CD4-positive, alpha-beta T cell treated with Interleukin-21 for 1 hour (primary cell): ENCODE results near the gene SAMD4B.
A peak's percentile ranks its signal among the peaks of the same experiment; 100 is the strongest.

Source experiments
- DNase-seq: peaks from one replicate; pipeline ENCODE4 v3.0.0-alpha.2; 2020

Gene SAMD4B

DNA sequence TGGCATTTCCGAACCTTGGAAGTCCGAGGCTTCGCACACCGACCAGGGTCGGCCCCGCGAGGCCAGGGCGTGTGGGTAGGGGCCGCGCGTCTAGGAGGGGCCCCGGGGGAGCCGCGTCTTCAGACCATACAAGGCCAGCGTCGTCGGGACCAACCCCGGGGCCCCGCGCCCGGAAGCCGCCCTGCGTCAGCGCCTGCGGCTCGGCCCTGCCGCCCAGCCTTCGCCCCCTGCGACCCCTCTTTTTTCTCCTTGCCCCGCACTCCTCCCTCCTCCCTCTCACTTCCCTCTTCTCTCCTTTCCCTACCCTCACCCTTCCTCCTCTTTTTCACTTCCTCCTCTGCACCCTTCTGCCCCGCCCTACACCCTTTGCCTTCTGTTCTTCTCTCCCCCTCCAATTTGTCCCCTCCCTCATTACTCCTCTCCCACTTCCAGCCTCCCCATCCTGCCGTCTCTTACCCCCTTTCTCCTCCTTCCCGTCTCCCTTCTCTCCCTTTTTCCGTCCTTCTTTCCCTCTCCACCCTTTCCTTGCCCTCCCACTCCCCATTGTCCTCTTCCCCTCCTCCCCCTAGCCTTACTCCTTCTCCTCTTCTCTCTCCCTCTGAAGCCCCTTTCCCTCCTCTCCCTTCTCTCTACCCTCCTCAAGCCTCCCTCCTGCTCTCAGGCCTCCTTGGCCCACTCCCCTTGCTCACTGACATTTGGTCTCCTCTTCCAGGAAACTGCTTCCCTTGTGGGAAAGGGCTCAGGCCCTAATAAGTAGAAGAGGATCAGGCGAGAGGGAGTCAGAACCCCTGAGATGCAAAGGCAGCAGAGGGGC, 68.0 kb downstream of the SAMD4B start:
- DNase-seq: peak; percentile 74

DNA sequence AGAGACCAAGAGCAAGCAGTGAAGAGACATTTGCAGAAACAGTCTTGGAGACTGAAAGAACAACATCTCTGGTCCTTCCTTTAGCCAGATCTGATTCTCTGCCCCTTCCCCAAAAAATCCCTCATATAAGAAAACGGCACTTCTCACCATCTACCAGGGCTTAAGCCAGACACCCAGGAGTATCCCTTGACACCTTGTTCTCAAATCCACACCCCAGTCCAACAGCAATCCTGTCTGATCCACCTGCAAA, 68.5 kb downstream of the SAMD4B start:
- DNase-seq: no peak

DNA sequence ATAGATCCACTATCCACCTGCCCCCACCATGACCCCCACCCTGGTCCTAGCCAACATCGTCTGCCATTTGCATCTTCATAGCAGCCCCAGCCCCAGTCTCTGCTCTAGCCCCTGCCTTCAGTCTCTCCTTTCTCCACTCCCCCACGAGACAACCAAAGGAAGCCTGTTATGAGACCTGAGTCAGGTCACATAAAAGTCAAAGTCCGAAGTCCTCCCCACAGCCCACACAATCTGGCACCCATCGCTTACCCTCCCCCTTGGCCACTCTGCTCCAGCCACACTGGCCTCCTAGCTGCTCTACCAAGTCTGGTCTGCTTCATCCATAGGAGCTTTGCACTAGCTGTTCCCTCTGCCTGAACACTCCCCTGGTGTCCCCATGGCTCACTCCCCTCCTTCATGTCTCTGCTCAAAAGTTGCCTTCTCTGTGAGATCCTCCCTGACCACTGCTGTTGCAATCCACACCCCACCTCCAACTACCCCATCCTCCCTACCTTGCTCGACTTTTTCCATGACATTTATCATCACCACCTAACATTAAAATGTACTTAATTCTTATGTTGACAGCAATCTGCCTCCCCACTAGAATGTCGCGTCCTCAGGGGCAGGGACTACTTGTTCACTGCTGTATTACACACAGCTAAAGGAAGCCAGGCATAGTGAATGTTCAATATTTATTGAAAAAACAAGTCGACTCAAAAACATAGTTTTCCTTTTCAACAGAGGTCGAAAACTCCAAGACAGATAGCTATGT, 69.0 kb downstream of the SAMD4B start:
- peak; percentile 82 for DNase-seq

DNA sequence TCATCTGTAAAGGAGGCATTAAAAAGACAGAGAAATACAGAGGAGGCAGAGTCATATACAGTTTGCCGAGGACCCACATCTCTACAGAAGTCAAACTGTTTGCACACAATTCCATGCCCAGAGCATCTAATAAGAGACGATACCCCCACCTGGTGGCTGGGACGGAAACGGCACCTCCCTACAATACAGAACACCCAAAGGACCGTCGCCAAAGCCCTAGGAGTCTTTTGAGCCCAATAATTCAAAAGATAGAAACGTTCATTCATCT, 69.5 kb downstream of the SAMD4B start:
- peak; percentile 94 for DNase-seq

DNA sequence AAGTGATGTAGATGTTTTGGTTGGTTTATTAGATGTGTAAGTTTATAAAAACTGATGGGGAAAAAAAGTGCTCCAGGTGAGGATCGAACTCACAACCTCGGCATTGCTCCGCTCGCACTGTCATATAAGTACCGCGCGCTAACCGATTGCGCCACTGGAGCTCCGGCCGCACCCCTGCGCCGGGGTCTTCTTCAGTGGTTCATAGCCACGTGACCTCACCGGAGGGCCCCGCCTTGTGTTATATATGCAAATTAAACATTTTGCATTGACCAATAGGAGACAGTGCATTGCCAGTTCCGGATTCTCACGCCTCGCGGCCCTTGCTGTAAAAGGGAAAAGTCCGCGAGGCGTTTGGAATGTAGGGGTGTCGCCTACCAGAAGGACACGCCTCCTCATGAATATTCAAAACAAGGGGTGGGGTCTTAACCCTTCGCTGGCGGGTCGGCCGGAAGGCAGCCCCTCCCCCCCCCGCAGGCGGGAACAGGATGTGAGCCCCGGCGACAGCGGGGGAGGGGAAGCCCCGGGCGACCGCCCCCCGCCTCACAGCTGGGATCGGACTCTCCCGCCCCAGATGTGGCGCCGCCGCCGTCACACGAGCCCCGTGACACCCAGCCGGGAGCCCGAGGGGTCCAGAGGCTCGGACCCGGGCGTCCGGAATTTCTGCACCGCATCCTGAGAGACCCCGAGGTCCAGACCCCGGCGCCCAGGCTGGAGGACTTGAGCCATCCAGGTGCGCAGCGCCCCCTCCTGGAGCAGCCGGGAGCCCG, 70.1 kb downstream of the SAMD4B start, which contains the start of gene PLEKHG2:
TSS of gene PLEKHG2 (plus strand) at position 570 of the 767 bp plus-strand sequence. CDS start 1,418 bp downstream, outside the sequence.
- peak; percentile 99 for DNase-seq

DNA sequence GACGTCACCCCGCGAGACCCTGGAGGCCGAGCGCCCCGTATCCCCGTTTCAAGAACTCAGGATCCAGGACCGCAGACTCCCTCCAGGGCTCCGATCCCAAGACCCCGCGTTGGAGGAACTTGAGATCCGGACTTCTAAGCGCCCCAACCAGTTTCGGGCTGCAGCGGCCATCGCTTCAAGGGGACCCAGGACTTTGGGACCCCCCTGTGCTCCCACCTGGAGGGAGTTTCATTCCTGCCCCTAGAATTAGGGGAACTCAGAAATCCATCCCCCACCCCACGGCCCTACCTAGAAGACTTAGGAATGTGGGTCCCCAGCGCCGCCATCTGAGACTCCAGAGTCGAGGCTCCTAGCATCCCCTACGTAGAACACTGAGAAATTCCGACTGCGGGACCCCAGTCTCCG, 70.6 kb downstream of the SAMD4B start:
- DNase-seq: no peak

DNA sequence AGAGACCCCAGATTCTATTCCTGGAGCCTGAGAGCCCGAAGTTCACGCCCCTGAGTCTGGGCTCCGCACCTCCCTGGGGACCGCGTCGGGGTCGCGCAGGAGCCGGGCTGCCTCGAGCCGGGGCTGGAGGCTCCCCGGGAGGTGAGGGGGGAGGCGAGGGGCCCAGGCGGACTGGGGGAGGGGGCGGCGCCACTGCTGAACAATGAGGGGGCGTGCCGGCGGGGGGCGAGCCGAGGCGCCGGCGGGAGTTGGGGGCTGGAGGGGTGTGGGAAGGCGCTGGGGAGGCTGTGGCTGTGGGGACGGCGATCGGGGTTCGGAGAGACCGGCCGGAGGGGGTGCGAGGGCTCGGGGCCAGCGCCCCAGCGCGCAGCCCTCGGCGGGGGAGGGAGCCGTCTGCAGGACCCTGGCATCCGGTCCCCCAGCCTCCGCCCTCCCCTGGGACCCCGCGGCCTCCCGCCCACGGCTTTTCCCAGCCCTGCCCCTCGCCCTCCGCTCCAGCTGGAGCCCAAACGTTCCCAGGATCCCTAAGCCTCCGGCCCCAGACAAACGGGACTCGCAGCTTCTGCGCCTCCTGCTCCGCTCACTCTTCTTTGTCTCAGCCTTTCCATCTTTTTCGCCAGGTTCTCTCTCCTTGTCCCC, 71.2 kb downstream of the SAMD4B start:
- DNase-seq: peak; percentile 56

DNA sequence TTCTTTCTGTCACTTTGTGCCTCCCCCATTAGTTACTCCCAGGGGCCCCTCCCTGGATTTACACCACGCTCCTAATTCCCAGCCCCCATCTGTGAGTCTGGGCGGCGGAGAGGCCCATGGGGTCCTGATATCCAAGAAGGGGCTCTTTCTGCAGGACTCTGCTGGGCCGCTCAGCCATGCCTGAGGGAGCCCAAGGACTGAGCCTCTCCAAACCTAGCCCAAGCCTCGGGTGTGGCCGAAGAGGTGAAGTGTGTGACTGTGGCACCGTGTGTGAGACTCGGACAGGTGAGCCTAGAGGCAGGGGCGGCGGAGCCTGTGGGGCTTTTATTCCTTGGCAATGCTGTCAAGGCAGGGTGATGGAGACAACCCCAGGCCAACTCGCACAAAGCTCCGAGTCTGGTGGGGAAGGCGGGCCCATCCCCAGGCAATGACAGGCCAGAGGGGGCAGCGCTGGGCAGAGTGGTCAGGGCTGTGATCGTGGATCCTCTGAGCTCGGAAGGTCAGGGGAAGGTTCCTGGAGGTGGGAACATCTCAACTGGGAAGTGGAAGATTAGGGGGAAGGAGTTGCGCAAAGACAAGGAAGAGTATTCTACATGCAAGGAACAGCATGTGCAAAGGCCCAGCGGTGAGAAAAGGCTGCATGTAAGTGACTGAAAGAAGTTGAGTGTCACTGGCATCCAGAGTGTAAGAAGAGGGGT, 71.8 kb downstream of the SAMD4B start:
- DNase-seq: peak; percentile 43

DNA sequence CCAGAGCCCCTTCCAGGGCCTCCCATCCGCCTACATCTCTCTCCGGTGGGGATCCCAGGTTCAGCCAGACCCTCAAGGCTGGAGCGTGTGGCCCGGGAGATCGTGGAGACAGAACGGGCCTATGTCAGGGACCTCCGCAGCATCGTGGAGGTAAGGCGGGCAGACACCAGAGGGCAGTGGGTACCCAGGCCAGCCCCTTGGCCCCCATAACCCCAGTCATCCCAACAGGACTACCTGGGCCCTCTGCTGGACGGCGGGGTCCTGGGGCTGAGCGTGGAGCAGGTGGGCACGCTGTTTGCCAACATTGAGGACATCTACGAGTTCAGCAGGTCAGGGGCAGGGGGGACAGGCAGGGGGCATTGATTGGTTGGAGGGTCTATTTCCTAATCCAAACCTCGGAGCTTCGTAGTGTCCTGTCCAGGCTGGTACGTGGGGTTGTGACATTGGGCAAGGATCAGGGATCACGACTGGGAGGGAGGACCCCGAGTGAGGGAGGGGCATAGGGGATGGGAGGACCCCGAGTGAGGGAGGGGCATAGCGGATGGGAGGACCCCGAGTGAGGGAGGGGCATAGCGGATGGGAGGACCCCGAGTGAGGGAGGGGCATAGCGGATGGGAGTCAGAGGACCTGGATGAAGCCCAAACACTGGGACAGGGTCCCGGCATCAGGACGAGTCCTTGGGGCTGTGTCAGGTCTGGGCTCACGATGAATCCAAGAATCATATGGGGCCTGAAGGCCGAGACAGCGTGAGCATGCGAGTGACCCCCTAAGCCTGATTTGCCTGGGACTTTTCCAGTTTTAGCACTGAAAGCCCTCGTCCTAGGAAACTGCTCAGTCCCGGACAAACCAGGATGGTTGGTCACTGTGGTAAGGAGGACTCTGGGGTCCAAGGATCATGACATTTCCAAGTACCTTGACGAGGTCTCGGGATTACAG, 73.2 kb downstream of the SAMD4B start:
- no peak for DNase-seq

DNA sequence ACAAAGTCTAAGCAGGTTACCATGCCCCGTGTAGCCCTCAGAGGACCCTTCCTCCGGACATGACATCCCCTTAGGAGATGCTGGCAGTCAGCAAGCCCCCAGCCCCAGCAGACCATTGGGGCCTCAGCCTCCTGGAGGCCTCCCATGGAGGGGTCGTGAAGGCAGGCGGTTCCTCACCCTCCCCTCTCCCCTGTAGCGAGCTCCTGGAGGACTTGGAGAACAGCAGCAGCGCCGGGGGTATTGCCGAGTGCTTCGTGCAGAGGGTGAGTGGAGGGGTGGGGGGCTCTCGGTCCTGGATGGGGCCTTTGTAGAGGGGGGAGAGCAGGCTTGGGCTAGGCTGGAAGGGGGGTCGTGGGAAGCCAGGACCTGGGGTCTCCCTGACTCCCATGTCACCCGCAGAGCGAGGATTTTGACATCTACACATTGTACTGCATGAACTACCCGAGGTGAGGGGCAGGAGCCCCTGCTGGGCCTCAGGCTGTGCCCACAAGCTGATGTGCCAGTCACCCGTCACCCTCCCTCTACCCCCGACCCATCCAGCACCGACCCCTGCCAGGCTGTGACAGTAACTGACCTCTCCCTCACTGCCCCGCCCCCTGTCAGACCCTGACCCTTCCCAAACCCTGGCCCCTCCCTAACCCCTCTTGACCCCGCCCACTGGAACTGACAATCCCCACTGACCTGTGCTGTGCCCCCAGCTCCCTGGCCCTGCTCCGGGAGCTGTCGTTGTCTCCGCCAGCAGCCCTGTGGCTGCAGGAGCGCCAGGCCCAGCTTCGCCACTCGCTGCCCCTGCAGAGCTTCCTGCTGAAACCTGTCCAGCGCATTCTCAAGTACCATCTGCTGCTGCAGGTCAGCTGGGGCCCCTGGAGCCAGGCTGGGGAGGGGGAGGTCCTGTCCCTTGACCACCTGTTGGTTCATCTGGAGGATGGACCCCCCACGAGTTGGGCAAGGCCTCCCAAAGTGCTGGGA, 74.2 kb downstream of the SAMD4B start:
- no peak for DNase-seq

DNA sequence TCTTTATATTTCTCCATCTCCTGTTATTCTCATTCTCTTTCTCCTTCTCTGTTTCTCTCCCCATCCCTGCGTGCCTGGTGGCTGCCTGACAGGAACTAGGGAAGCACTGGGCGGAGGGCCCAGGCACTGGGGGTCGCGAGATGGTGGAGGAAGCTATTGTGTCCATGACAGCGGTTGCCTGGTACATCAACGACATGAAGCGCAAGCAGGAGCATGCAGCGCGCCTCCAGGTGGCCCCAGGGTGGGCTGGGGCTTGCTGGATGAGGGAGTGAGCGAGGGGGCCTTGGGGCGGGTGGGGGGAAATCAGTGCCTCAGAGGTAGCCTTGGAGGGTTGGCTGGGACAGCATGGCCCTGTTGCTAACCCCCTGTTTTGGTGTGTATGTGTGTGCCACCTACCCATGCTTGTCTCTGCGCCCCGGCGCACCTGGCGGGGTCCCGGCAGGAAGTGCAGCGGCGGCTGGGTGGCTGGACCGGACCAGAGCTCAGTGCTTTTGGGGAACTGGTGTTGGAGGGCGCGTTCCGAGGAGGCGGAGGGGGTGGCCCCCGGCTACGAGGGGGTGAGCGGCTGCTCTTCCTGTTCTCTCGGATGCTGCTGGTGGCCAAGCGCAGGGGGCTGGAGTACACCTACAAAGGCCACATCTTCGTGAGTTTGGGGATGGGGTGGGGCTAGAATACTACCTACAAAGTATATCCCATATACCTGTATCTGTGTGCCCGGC, 75.4 kb downstream of the SAMD4B start:
- no peak for DNase-seq

DNA sequence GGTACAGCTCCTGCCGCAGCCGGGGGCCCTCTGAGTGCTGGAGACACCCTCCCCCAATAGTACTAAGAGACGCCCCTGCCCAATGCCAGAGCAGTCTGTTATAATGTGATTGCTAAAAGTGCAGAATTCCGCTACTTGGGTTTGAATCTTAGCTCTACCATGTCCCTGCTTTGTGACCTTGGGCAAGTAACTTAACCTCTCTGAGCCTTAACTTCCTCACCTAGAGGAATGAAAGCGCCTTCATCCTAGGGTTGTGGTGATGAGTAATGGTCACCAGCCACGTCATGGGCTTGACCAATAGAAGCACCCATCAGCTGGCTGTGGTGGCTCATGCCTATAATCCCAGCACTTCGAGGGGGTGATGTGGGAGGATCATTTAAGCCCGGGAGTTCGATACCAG, 76.8 kb downstream of the SAMD4B start:
- DNase-seq: no peak

DNA sequence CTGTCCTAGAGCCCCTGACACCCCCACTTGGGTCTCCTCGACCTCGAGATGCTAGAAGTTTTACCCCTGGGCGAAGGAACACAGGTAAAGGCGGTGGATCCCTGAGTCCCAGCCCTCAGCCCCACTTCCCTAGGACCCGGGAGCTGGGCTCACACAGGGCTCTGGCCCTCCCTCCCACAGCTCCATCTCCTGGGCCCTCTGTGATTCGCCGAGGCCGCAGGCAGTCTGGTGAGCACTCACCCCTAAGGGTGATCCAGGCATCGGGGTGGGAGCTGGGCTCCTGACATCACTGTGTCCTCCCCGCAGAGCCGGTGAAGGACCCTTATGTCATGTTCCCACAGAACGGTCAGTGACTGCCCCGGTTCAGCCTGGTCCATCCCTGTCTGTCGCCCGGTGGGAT, 78.5 kb downstream of the SAMD4B start:
- DNase-seq: no peak

DNA sequence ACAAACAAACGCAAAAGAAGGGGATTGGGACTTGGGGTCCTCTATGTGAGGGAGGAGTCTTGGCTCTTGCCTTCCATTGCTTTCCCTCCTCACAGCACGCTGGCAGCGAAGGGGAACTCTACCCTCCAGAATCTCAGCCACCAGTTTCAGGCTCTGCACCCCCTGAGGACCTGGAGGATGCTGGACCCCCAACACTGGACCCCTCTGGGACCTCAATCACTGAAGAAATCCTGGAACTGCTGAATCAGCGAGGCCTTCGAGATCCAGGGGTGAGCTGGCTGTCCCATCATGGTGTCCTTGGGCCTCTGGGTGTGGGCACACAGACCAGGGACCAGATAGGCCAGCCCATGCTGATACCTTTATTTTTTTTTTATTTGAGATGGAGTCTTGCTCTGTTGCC, 79.8 kb downstream of the SAMD4B start:
- DNase-seq: no peak

DNA sequence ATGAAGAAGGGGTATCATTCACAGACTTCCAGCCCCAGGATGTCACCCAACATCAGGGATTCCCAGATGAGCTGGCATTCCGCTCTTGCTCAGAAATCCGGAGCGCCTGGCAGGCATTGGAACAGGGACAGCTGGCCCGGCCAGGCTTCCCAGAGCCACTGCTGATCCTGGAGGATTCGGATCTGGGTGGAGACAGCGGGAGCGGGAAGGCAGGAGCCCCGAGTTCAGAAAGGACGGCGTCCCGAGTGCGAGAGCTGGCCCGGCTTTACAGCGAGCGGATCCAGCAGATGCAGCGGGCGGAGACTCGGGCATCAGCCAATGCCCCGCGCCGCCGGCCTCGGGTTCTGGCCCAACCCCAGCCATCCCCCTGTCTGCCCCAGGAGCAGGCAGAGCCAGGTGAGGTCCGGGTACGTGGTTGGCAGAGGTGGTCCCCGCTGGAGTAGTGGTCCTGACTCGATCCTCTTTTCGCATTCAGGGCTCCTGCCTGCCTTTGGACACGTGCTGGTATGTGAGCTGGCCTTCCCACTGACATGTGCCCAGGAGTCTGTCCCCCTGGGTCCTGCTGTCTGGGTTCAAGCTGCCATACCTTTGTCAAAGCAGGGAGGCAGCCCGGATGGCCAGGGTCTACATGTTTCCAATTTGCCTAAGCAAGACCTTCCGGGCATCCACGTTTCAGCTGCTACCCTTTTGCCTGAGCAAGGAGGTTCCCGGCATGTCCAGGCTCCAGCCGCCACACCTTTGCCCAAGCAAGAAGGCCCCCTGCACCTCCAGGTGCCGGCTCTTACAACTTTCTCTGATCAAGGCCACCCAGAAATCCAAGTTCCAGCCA, 81.3 kb downstream of the SAMD4B start:
- DNase-seq: no peak

DNA sequence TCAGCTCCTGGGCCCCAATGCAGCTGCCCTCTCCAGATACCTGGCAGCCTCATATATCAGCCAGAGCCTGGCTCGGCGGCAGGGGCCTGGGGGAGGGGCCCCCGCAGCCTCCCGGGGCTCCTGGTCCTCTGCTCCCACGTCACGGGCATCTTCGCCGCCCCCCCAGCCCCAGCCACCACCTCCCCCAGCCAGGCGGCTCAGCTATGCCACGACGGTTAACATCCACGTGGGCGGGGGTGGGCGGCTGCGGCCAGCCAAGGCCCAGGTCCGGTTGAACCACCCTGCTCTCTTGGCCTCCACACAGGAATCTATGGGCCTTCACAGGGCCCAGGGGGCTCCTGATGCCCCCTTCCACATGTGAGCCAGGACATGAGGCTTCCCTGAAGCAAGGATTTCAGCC, 82.7 kb downstream of the SAMD4B start:
- no peak for DNase-seq

DNA sequence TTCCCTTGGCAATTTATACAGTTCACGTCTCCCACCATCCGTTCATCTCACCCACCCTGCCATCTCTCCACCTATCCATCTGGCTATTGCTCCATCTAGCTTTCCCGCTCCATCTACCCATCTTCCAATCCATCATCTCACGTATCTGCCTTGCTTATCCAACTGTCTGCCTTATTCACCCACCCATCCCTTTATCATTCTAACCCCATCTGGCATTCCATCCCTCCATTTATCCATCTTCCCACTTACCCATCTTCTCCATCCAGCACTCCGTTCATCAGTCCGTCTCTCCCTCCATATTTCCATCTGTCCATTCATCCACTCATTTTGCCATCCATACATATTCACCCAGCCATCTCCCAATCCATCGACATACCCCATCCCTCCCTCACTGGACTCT, 83.5 kb downstream of the SAMD4B start:
- DNase-seq: no peak

DNA sequence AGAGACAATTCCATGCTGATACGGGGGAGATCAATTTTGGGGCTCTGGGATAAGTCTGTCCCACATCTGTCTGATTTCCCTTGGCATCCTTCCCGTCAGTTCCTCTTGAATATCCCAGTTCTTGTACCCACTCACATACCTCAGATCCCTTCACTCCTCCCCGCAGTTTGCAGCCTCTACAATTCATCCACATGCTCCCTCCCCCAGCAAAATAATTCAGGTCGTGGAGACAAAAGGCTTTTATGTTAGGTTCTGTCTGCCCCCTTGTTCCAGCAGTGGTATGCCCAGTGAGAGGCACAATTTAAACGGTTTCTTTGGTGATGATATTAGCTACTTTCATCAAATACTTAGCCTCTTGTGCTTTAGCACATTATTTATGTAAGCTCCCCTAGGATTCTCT, 83.9 kb downstream of the SAMD4B start:
- DNase-seq: no peak

DNA sequence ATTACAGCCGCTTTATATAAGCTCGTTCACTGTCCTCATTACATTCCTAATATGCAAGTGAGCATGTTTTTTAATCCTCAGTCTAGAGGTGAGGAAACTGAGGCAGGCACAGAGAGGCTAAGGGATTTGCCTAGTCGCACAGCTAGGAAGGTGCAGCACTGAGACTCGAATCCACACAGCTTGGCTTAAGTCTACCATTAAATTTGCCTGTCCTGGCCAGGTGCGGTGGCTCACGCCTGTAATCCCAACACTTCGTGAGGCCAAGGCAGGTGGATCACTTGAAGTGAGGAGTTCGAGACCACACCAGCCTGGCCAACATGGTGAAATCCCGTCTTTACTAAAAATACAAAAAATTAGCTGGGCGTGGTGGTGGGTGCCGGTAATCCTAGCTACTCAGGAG, 85.5 kb downstream of the SAMD4B start:
- DNase-seq: no peak
